NCI-H524 (cell line): Measurements from ENCODE around the gene GPR78.
"Not testable (repeated sequence)": the region's sequence is repeated elsewhere in the genome, so short reads cannot be mapped to it uniquely, and the experiment has no call there.

Source experiments
- DNase-seq, 2 experiments: peaks; one replicate each; lab custom pipeline; 2025; lab: John Stamatoyannopoulos, UW

GPR78 gene

GRCh38 chr4:8564595-8564994, 15.6 kb upstream of the GPR78 start:
- no peak for DNase-seq

GRCh38 chr4:8568068-8568668, 12.0 kb upstream of the GPR78 start:
- DNase-seq: no peak

GRCh38 chr4:8570201-8570600, 10.0 kb upstream of the GPR78 start:
- DNase-seq: no peak

GRCh38 chr4:8571702-8572685, 8.2 kb upstream of the GPR78 start:
- no peak for DNase-seq

- DNase-seq: no peak
Measured at GRCh38 chr4:8573266-8573665, 6.9 kb upstream of the GPR78 start.

GRCh38 chr4:8574796-8575370, 5.3 kb upstream of the GPR78 start:
- no peak for DNase-seq

GRCh38 chr4:8575457-8575856, 4.7 kb upstream of the GPR78 start:
- DNase-seq: no peak

- not testable (repeated sequence) for DNase-seq
Measured at GRCh38 chr4:8576591-8576990, 3.6 kb upstream of the GPR78 start.

- DNase-seq: no peak
Measured at GRCh38 chr4:8577046-8577445, 3.1 kb upstream of the GPR78 start.

- DNase-seq: no peak
Measured at GRCh38 chr4:8577972-8578371, 2.2 kb upstream of the GPR78 start.

GRCh38 chr4:8578717-8579116, 1.5 kb upstream of the GPR78 start:
- DNase-seq: no peak

GRCh38 chr4:8579526-8580320, 469 bp upstream of the GPR78 start:
- no peak for DNase-seq

- no peak for DNase-seq
Measured at GRCh38 chr4:8581094-8581861, 1.1 kb downstream of the GPR78 start.

GRCh38 chr4:8582016-8582415, 1.8 kb downstream of the GPR78 start:
- no peak for DNase-seq

GRCh38 chr4:8582436-8582835, 2.2 kb downstream of the GPR78 start:
- DNase-seq: no peak

- no peak for DNase-seq
Measured at GRCh38 chr4:8582941-8583654, 2.9 kb downstream of the GPR78 start.

GRCh38 chr4:8583655-8584025, 3.4 kb downstream of the GPR78 start:
- DNase-seq: no peak

GRCh38 chr4:8585186-8585585, 5.0 kb downstream of the GPR78 start:
- peak in 1 of 2 experiments; percentile 37 for DNase-seq

- no peak for DNase-seq
Measured at GRCh38 chr4:8585721-8586212, 5.6 kb downstream of the GPR78 start.

GRCh38 chr4:8586246-8586645, 6.1 kb downstream of the GPR78 start:
- no peak for DNase-seq
